Sigmoid colon (tissue), 4 donors: ENCODE data around the gene CLIC4.

Experiments used
- CTCF ChIP-seq, 4 experiments: fragments of 450-650 bp in 3 of 4; fragments of 200-600 bp in 1 of 4; IDR thresholded peaks; one replicate each; pipeline ENCODE4 v1.5.1; 2016 to 2019; ENCODE audit warnings: antibody characterized with exemption in 4 of 4, mild to moderate bottlenecking in 3 of 4, moderate library complexity in 2 of 4
- POLR2A ChIP-seq, 2 donors: fragments of 450-650 bp; IDR thresholded peaks; one replicate each; pipeline ENCODE4 v1.6.1; 2016; ENCODE audit warnings: antibody characterized with exemption in 2 of 2, mild to moderate bottlenecking in 2 of 2, moderate library complexity in 2 of 2
- POLR2AphosphoS5 ChIP-seq, 4 donors: sonication (generic); formaldehyde crosslinking; IDR thresholded peaks; one replicate each; pipeline ENCODE4 v1.6.1; 2017; ENCODE audit warnings: antibody characterized with exemption in 4 of 4

- no peak for TF ChIP-seq POLR2A (IDR thresholded peaks at IDR 0.05)
- TF ChIP-seq CTCF (IDR thresholded peaks at IDR 0.05): no peak
- TF ChIP-seq POLR2AphosphoS5 (IDR thresholded peaks at IDR 0.05): no peak
Measured at GRCh38 chr1:24721533-24721932, 23.7 kb upstream of the CLIC4 start.
